BE2C (cell line): ENCODE results near the gene CCDC141. TPM values are rescaled to one million over a fixed set of nuclear protein-coding genes. Genes with fewer than 3 reads are reported as not detected.
"Not testable (repeated sequence)": the region's sequence is repeated elsewhere in the genome, so short reads cannot be mapped to it uniquely, and the experiment has no call there.

Experiments used
- DNase-seq: peaks from one replicate; pipeline ENCODE4 v3.0.0-alpha.2; 2020
- H3K27me3 ChIP-seq: fragments of 250-450 bp; sonication (Bioruptor Pico); 2 replicates; pipeline ENCODE4 v1.5.1; 2020; ENCODE audit warnings: mild to moderate bottlenecking
- H3K36me3 ChIP-seq: fragments of 250-450 bp; sonication (Bioruptor Pico); 2 replicates; pipeline ENCODE4 v1.5.1; 2020; ENCODE audit warnings: mild to moderate bottlenecking
- H3K4me1 ChIP-seq: fragments of 250-450 bp; sonication (Bioruptor Pico); 2 replicates; pipeline ENCODE4 v1.5.1; 2020
- H3K4me3 ChIP-seq: 2 replicates; pipeline ENCODE4 v1.5.1; 2011; ENCODE audit warnings: low read depth, low read length
- H3K9me3 ChIP-seq: fragments of 250-450 bp; sonication (Bioruptor Pico); 2 replicates; pipeline ENCODE4 v1.5.1; 2020
- CTCF ChIP-seq: IDR thresholded peaks from 2 replicates; pipeline ENCODE4 v1.5.1; 2012; ENCODE audit warnings: mild to moderate bottlenecking, low read depth, low read length
- polyA plus RNA-seq: library from polyadenylated mRNA; unstranded; fragments of >200 nt; gene quantifications from one replicate; pipeline ENCODE4 v1.2.1, GENCODE V29; 2012; ENCODE audit warnings: low read depth, missing spikeins; ENCODE audit not compliant: insufficient read length, insufficient read depth

The CCDC141 gene, protein sequence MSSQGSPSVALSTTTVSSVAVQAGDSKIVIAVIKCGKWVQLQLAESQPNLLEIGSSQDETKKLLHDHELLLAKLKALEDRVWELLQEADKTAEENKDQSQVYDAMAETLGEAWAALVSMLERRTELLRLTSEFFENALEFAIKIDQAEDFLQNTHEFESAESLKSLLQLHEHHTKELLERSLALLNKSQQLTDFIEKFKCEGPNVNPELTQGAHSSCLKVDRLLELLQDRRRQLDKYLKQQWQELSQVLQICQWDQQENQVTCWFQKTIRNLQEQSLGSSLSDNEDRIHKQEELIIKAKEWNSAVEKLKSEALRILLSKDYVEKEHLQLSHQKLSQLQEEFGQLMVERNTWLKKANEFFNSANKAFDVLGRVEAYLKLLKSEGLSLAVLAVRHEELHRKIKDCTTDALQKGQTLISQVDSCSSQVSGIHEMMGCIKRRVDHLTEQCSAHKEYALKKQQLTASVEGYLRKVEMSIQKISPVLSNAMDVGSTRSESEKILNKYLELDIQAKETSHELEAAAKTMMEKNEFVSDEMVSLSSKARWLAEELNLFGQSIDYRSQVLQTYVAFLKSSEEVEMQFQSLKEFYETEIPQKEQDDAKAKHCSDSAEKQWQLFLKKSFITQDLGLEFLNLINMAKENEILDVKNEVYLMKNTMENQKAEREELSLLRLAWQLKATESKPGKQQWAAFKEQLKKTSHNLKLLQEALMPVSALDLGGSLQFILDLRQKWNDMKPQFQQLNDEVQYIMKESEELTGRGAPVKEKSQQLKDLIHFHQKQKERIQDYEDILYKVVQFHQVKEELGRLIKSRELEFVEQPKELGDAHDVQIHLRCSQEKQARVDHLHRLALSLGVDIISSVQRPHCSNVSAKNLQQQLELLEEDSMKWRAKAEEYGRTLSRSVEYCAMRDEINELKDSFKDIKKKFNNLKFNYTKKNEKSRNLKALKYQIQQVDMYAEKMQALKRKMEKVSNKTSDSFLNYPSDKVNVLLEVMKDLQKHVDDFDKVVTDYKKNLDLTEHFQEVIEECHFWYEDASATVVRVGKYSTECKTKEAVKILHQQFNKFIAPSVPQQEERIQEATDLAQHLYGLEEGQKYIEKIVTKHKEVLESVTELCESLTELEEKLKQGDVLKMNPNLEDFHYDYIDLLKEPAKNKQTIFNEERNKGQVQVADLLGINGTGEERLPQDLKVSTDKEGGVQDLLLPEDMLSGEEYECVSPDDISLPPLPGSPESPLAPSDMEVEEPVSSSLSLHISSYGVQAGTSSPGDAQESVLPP (N-terminal part only)
- 0.06 TPM for polyA plus RNA-seq

- no peak within 1 kb of the TSS for H3K4me3 ChIP-seq
- no peak for TF ChIP-seq CTCF
- DNase-seq: no peak
- no peaks in the 10 kb centered on the region for H3K36me3 ChIP-seq
- no peaks in the 10 kb centered on the region for H3K27me3 ChIP-seq
- no peaks in the 10 kb centered on the region for H3K9me3 ChIP-seq
- no peaks in the 10 kb centered on the region for H3K4me1 ChIP-seq
Measured at GRCh38 chr2:179049546-179050311, at the start of gene CCDC141. Gene CCDC141, minus strand, starts transcription at chr2:179050137. Its CDS starts 196 bp downstream, at chr2:179049941.

GRCh38 chr2:179098080-179098689 lies 48.2 kb upstream of the CCDC141 start:
- Histone ChIP-seq H3K36me3 (no peaks in the 10 kb centered on the region), H3K27me3 (no peaks in the 10 kb centered on the region), H3K9me3 (no peaks in the 10 kb centered on the region), H3K4me1 (no peaks in the 10 kb centered on the region), H3K4me3 (no peak overlapping the region)
- TF ChIP-seq CTCF: no peak
- no peak for DNase-seq

DNA sequence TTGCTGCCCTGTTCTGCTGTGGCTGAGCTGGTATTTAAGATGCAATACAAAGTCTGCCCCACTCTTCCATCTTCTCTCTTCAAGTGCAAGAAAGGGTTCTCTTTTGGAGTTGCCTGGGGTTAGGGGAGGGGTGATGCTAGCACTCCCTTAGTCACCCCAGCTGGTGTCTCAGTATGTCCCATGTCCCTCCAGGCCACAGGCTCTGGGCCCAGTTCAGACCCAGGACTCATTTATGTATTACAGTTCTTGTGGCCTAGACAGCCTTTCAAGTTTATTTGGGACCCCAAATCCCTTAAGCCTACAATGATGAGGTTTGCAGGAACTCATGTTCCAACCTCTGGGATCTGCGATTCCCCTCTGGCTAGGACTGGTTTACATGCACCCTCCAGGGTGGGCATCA lies 47.2 kb upstream of the CCDC141 start:
- no peaks in the 10 kb centered on the region for H3K36me3 ChIP-seq
- H3K4me3 ChIP-seq: no peak overlapping the region
- no peak for DNase-seq
- H3K4me1 ChIP-seq: no peaks in the 10 kb centered on the region
- no peaks in the 10 kb centered on the region for H3K27me3 ChIP-seq
- no peak for TF ChIP-seq CTCF
- no peaks in the 10 kb centered on the region for H3K9me3 ChIP-seq

- Histone ChIP-seq H3K36me3 (no peaks in the 10 kb centered on the region), H3K9me3 (no peaks in the 10 kb centered on the region), H3K4me1 (no peaks in the 10 kb centered on the region), H3K4me3 (no peak overlapping the region), H3K27me3 (no peaks in the 10 kb centered on the region)
- no peak for TF ChIP-seq CTCF
- DNase-seq: no peak
Measured at GRCh38 chr2:179096090-179096489, 46.2 kb upstream of the CCDC141 start.

GRCh38 chr2:179092912-179093311 lies 43.0 kb upstream of the CCDC141 start:
- not testable (repeated sequence) for H3K9me3 ChIP-seq, H3K4me1 ChIP-seq, H3K27me3 ChIP-seq, DNase-seq, H3K36me3 ChIP-seq, H3K4me3 ChIP-seq
